HG03060 (cell line): ENCODE results near the gene EBI3.
A peak's percentile ranks its signal among the peaks of the same experiment; 100 is the strongest.
"Not testable (repeated sequence)": the region's sequence is repeated elsewhere in the genome, so short reads cannot be mapped to it uniquely, and the experiment has no call there.

Experiments used
- ATAC-seq: cut with Tn5 transposase; IDR thresholded peaks from one replicate; pipeline ENCODE4 v1.9.1; 2021; ENCODE audit warnings: low read depth, moderate number of reproducible peaks; ENCODE audit not compliant: unreplicated experiment

The EBI3 gene

GRCh38 chr19:4233282-4233853 is 4.0 kb downstream of the EBI3 start:
- no peak for ATAC-seq

DNA sequence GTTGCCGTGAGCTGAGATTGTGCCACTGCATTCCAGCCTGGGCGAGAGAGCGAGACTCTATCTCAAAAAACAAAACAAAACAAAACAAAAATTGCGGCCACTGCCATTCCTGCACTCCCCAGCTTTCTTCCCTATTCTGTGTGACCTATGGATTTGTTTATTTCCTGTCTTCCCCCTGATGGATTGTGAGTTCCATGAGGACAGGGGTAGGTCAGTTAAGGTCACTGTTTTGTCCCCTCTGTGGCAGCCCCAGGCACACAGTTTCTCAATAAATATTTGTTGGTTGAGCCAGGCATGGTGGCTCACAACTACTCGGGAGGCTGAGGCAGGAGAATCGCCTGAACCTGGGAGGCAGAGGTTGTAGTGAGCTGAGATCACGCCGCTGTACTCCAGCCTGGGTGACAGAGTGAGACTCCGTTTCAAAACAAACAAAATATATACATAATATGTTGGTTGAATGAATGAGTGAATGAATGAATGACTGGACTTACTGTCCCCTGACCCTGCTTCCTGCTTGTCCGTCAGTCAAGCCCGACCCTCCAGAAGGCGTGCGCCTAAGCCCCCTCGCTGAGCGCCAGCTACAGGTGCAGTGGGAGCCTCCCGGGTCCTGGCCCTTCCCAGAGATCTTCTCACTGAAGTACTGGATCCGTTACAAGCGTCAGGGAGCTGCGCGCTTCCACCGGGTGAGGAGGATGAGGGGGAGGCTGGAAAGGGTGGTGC is 5.0 kb downstream of the EBI3 start:
- ATAC-seq: no peak

GRCh38 chr19:4234862-4235201 is 5.5 kb downstream of the EBI3 start:
- ATAC-seq: no peak

DNA sequence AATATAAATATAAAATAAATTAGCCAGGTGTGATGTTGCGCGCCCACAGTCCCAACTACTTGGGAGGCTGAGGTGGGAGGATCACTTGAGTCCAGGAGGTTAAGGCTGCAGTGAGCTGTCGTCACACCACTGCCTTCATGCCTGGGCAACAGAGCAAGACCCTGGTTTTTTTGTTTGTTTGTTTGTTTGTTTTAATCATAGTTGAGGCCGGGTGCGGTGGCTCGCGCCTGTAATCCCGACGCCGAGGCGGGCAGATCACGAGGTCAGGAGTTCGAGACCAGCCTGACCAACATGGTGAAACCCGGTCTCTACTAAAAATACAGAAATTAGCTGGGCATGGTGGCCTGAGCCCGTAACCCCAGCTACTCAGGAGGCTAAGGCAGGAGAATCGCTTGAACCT is 8.2 kb downstream of the EBI3 start:
- ATAC-seq: not testable (repeated sequence)

GRCh38 chr19:4238831-4239230 is 9.5 kb downstream of the EBI3 start:
- ATAC-seq: no peak

DNA sequence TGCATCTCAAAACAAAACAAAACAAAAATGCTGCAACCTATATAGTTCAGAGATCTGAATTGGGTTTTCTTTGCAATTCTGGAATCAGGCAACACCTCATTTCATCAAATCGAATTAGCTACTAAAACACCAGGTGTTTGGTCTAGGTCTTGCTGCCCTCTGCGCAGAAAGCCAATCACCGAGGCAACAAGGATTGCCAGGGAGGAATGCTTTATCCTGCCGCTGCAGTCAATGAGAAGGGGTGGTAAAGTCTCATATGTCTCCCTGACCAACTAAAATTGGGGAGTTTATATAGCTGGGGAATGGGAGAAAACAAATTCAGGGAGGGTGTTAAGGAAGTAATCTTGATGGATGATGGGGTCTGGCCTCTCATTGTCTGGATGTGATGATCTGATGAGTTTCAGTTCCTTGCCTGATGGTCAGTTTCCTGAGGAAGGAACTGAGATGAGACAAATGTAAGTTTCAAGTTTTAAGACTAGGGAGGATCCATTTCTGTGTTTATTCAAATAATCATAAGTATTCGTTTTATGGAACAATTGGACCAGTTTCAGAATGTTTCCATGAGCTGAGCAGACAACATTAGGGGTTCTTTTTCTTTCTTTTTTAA is 12.6 kb downstream of the EBI3 start:
- no peak for ATAC-seq

DNA sequence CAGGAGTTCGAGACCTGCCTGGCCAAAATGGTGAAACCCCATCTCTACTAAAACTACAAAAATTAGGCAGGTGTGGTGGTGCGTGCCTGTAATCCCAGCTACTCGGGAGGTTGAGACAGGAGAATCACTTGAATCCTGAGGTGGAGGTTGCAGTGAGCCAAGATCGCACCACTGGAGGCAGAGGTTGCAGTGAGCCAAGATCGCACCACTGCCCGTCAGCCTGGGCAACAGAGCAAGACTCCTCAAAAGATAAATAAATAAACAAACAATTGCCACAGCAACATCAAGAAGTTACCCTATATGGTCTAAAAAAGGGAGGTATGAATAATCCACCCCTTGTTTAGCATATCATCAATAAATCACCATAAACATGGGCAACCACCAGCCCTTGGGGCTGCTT is 16.6 kb downstream of the EBI3 start:
- ATAC-seq: not testable (repeated sequence)

GRCh38 chr19:4246767-4247593 is 17.7 kb downstream of the EBI3 start, which contains the start of gene YJU2:
YJU2 (plus strand) TSS chr19:4247080; CDS start chr19:4247147, 67 bp downstream.
- ATAC-seq: peak; percentile 77

- no peak for ATAC-seq
Measured at GRCh38 chr19:4256563-4256962, 27.2 kb downstream of the EBI3 start.

- ATAC-seq: no peak
Measured at GRCh38 chr19:4257025-4257424, 27.7 kb downstream of the EBI3 start.

- no peak for ATAC-seq
Measured at GRCh38 chr19:4258181-4258580, 28.9 kb downstream of the EBI3 start.

- no peak for ATAC-seq
Measured at GRCh38 chr19:4260613-4261191, 31.4 kb downstream of the EBI3 start.

- ATAC-seq: no peak
Measured at GRCh38 chr19:4264812-4265211, 35.5 kb downstream of the EBI3 start.

DNA sequence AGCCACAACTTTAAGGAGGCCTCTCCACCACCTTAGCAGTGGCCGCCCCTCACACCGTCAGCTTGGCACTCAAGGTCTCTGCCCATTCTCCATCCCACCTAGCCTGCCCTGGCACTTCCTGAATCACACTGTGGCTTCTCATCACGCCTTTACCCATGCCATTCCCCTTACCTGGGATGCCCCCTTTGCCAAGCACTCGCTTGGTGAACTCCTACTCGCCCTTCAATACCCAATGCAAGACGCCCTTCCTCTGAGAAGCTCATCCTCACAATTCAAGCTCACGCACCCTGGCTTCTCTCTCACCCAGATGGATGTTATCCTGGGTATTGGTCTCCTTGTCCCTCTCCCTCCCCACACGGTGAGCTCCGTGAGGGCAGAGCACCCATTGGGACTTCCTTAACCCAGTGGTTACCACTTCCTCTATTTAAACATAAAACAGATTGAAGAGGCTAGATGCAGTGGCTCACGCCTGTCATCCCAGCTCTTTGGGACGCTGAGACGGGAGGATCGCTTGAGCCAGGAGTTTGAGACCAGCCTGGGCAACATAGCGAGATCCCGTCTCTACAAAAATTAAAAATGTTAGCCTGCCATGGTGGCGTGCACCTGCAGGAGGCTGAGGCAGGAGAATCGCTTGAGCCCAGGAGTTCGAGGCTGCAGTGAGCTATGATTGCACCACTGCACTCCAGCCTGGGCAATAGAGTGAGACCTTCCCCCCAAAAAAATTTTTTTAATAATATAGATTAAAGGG is 37.1 kb downstream of the EBI3 start:
- ATAC-seq: no peak

GRCh38 chr19:4267101-4267900 is 38.0 kb downstream of the EBI3 start:
- no peak for ATAC-seq

- ATAC-seq: no peak
Measured at GRCh38 chr19:4267901-4268815, 38.8 kb downstream of the EBI3 start.

DNA sequence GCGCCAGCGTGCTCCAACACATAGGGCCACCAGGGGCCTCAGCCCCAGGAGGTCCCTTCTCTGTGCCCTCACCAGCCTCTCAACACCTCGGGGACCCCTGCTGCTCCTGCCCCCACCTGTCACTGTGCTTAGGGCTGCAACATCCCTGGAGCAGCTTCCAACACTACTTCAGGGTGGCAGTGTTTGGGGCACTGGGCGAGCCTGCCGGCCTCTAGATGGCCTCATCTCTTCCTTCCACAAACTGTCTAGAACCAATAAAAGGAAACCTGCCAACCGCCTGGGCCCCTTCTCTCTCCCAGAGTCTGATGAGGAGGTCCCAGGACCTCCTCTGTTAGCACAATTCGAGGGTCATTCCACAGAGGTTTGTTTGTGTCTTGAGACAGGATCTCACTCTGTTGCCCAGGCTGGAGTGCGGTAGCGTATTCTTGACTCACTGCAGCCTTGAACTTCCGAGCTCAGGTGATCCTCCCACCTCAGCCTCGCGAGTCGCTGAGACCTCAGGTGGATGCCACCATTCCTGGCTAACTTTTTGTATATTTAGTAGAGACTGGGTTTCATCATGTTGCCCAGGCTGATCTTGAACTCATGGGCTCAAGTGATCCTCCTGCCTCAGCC is 39.6 kb downstream of the EBI3 start:
- ATAC-seq: no peak

- no peak for ATAC-seq
Measured at GRCh38 chr19:4272894-4273293, 43.6 kb downstream of the EBI3 start.
